ENCODE measurements around the gene KLHDC1. TPM values are rescaled to one million over a fixed set of nuclear protein-coding genes. Genes with fewer than 3 reads are reported as not detected.
"Not testable (repeated sequence)": the region's sequence is repeated elsewhere in the genome, so short reads cannot be mapped to it uniquely, and the experiment has no call there.

KLHDC1 gene
- total and polyA plus RNA-seq, 7 experiments from 2014 or later = 2.6 to 18.0 (median 9.6) TPM

GRCh38 chr14:49769581-49770211, 76.8 kb downstream of the KLHDC1 start:
- H3K4me1 ChIP-seq (ENCODE audit: control insufficient read depth in 2 of 2, insufficient read depth in 2 of 2, low read length in 2 of 2) = peaks cover 26 to 27% of the 10 kb centered on the region in 2 donors
- H3K27ac Mint-ChIP-seq = peak overlapping the region; percentile 98 to 100 (median 99)
- peak overlapping the region; percentile 93 to 99 (median 98) for H3K4me3 Mint-ChIP-seq
- peaks cover 0 to 2% (median 0%) of the 10 kb centered on the region in 5 donors for H3K27me3 Mint-ChIP-seq
- peaks cover 0 to 9% (median 4%) of the 10 kb centered on the region in 5 donors for H3K36me3 Mint-ChIP-seq
- H3K4me1 Mint-ChIP-seq = peaks cover 20 to 55% (median 42%) of the 10 kb centered on the region in 7 donors
- ChIA-PET CTCF (interaction anchor here (1.0 to 1.1 kb wide), 3 partner anchors 74 to 135 kb away, joined by 3 to 4 read pairs (median 3); partner anchors contain the start of gene DNAAF2), POLR2A (interaction anchor here (0.6 to 6.7 kb wide), 15 partner anchors 8 to 387 kb away, joined by 3 to 92 read pairs (median 11); partner anchors contain the start of genes DNAAF2, KLHDC1, MGAT2 and POLE2)
- peaks cover 0 to 6% (median 0%) of the 10 kb centered on the region in 11 donors for H3K9me3 Mint-ChIP-seq
- H3K27me3 ChIP-seq (ENCODE audit: control insufficient read depth in 2 of 2, insufficient read depth in 2 of 2, low read length in 2 of 2) = no peaks in the 10 kb centered on the region
- intact Hi-C loops (cut with micrococcal nuclease) = loop anchor here (2.0 to 10.0 kb wide), 8 partner anchors 123 to 763 kb away; partner anchors contain the start of genes ARF6 (in 1 of the 2), DMAC2L (in 1 of the 2), L2HGDH (in 1 of the 2) and MAP4K5 (in 1 of the 2)
- H3K4me3 ChIP-seq (ENCODE audit: low read length) = peak overlapping the region; percentile 62
- ATAC-seq = no peak
- H3K27ac ChIP-seq (ENCODE audit: low read depth, low read length) = peak overlapping the region; percentile 96
- H3K9me3 ChIP-seq (ENCODE audit: control insufficient read depth in 2 of 3, low read length in 3 of 3) = no peaks in the 10 kb centered on the region
- peaks cover 0 to 14% (median 5%) of the 10 kb centered on the region in 3 experiments for H3K36me3 ChIP-seq (ENCODE audit: control insufficient read depth in 2 of 3, insufficient read depth in 3 of 3, low read length in 3 of 3)
- DNase-seq = no peak

DNA sequence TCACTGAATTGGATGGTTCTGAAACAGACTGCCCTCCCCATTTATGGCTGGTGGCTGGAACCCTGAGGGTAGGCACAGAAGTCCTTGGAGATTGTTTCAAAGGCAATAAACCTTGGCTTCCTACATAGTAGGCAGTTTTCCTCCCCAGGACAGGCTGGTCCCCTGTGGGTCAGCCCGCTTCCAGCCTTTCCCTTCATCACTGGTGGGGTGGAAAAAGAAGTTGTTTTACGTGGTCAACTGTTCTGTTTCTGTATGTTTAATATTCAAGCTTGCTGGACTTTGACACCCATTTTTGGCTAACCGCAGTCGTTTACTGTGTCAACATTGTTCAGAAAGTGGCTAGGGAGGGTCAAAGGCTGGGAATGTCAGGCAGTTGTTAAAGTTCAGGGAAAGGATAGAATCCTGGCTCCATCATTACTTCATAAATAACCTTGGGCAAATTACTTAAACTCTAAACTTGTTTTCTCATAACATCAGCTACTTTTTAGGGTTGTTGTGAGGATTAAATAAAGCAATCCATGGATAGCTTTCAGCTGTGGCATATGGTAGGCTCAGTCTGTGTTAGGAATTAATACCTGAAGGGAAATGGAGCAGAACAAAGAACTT, 77.4 kb downstream of the KLHDC1 start:
- Histone ChIP-seq H3K9me3 (ENCODE audit: control insufficient read depth in 2 of 3, low read length in 3 of 3) (no peaks in the 10 kb centered on the region), H3K36me3 (ENCODE audit: control insufficient read depth in 2 of 3, insufficient read depth in 3 of 3, low read length in 3 of 3) (peaks cover 0 to 20% (median 10%) of the 10 kb centered on the region in 3 experiments), H3K27ac (ENCODE audit: low read depth, low read length) (peak overlapping the region; percentile 96), H3K27me3 (ENCODE audit: control insufficient read depth in 2 of 2, insufficient read depth in 2 of 2, low read length in 2 of 2) (no peaks in the 10 kb centered on the region), H3K4me3 (ENCODE audit: low read length) (no peak overlapping the region), H3K4me1 (ENCODE audit: control insufficient read depth in 2 of 2, insufficient read depth in 2 of 2, low read length in 2 of 2) (peaks cover 26 to 27% of the 10 kb centered on the region in 2 donors)
- ATAC-seq = no peak
- ChIA-PET CTCF (interaction anchor here (1.0 kb wide), 1 partner anchor 75 kb away, joined by 3 read pairs; no protein-coding TSS in a partner anchor), POLR2A (interaction anchor here (1.0 to 6.7 kb wide), 7 partner anchors 12 to 346 kb away, joined by 3 to 79 read pairs (median 11); partner anchors contain the start of genes KLHDC1, MGAT2, RPL36AL and VCPKMT)
- peaks cover 20 to 61% (median 48%) of the 10 kb centered on the region in 7 donors for H3K4me1 Mint-ChIP-seq
- H3K9me3 Mint-ChIP-seq = peaks cover 0 to 6% (median 0%) of the 10 kb centered on the region in 11 donors
- H3K27me3 Mint-ChIP-seq = peaks cover 0 to 2% (median 0%) of the 10 kb centered on the region in 5 donors
- intact Hi-C loops (cut with micrococcal nuclease) = no loop called here
- DNase-seq = no peak
- H3K27ac Mint-ChIP-seq = peak overlapping the region in 8 of 9 donors; percentile 36 to 100 (median 98)
- H3K4me3 Mint-ChIP-seq = peak overlapping the region in 9 of 10 donors; percentile 18 to 99 (median 95)
- H3K36me3 Mint-ChIP-seq = peaks cover 0 to 16% (median 8%) of the 10 kb centered on the region in 5 donors

DNA sequence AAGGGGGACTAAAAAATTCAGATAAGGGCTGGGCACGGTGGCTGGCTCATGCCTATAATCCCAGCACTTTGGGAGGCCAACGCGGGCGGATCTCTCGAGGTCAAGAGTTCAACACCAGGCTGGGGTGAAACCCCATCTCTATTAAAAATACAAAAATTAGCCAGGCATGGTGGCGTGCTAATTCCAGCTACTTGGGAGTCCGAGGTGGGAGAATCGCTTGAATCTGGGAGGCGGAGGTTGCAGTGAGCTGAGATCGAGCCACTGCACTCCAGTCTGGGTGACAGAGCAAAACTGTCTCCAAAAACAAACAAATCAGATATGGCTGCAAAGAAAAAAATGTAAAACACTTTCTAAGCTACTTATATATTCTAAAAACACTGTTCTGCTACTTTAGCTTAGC, 78.8 kb downstream of the KLHDC1 start:
- DNase-seq; H3K27ac ChIP-seq (ENCODE audit: low read depth, low read length); H3K4me3 ChIP-seq (ENCODE audit: low read length); H3K27me3 Mint-ChIP-seq; H3K9me3 Mint-ChIP-seq; ATAC-seq; H3K9me3 ChIP-seq (ENCODE audit: control insufficient read depth in 2 of 3, low read length in 3 of 3); H3K27me3 ChIP-seq (ENCODE audit: control insufficient read depth in 2 of 2, insufficient read depth in 2 of 2, low read length in 2 of 2); intact Hi-C loops (cut with micrococcal nuclease): not testable (repeated sequence)
- Histone ChIP-seq H3K36me3 (ENCODE audit: control insufficient read depth in 2 of 3, insufficient read depth in 3 of 3, low read length in 3 of 3) (peaks cover 0 to 30% (median 11%) of the 10 kb centered on the region in 3 experiments), H3K4me1 (ENCODE audit: control insufficient read depth in 2 of 2, insufficient read depth in 2 of 2, low read length in 2 of 2) (peaks cover 24 to 25% of the 10 kb centered on the region in 2 donors)
- peaks cover 24 to 67% (median 51%) of the 10 kb centered on the region in 7 donors for H3K4me1 Mint-ChIP-seq
- ChIA-PET CTCF (interaction anchor here (1.4 kb wide), 1 partner anchor 137 kb away, joined by 3 read pairs; no protein-coding TSS in a partner anchor), POLR2A (interaction anchor here (0.9 to 6.7 kb wide), 5 partner anchors 10 to 324 kb away, joined by 3 to 58 read pairs (median 4); partner anchors contain the start of gene NEMF)
- H3K36me3 Mint-ChIP-seq = peaks cover 4 to 21% (median 13%) of the 10 kb centered on the region in 5 donors
- H3K27ac Mint-ChIP-seq = peak overlapping the region in 8 of 9 donors; percentile 8 to 100 (median 82)
- H3K4me3 Mint-ChIP-seq = peak overlapping the region in 1 of 10 donors; percentile 23

GRCh38 chr14:49774106-49774505, 81.2 kb downstream of the KLHDC1 start:
- Mint-ChIP-seq H3K4me1 (peaks cover 24 to 49% (median 38%) of the 10 kb centered on the region in 7 donors), H3K36me3 (peaks cover 4 to 28% (median 17%) of the 10 kb centered on the region in 5 donors), H3K9me3 (no peaks in the 10 kb centered on the region), H3K27ac (peak overlapping the region in 6 of 9 donors; percentile 47 to 74 (median 63)), H3K4me3 (no peak overlapping the region), H3K27me3 (no peaks in the 10 kb centered on the region)
- peaks cover 9 to 42% (median 16%) of the 10 kb centered on the region in 3 experiments for H3K36me3 ChIP-seq (ENCODE audit: control insufficient read depth in 2 of 3, insufficient read depth in 3 of 3, low read length in 3 of 3)
- H3K9me3 ChIP-seq (ENCODE audit: control insufficient read depth in 2 of 3, low read length in 3 of 3) = no peaks in the 10 kb centered on the region
- no peak for DNase-seq
- H3K27me3 ChIP-seq (ENCODE audit: control insufficient read depth in 2 of 2, insufficient read depth in 2 of 2, low read length in 2 of 2) = no peaks in the 10 kb centered on the region
- peaks cover 17 to 18% of the 10 kb centered on the region in 2 donors for H3K4me1 ChIP-seq (ENCODE audit: control insufficient read depth in 2 of 2, insufficient read depth in 2 of 2, low read length in 2 of 2)
- intact Hi-C loops (cut with micrococcal nuclease) = no loop called here
- H3K4me3 ChIP-seq (ENCODE audit: low read length) = no peak overlapping the region
- peak overlapping the region; percentile 26 for H3K27ac ChIP-seq (ENCODE audit: low read depth, low read length)
- ChIA-PET CTCF (no interaction called here), POLR2A (interaction anchor here (0.6 kb wide), 3 partner anchors 38 to 1039 kb away, joined by 3 read pairs; no protein-coding TSS in a partner anchor)
- no peak for ATAC-seq

GRCh38 chr14:49778421-49778820, 85.5 kb downstream of the KLHDC1 start:
- DNase-seq (no peak), ATAC-seq (no peak)
- Mint-ChIP-seq H3K4me3 (no peak overlapping the region), H3K27ac (no peak overlapping the region), H3K36me3 (peaks cover 12 to 49% (median 25%) of the 10 kb centered on the region in 5 donors), H3K9me3 (no peaks in the 10 kb centered on the region), H3K4me1 (peaks cover 5 to 26% (median 16%) of the 10 kb centered on the region in 7 donors), H3K27me3 (no peaks in the 10 kb centered on the region)
- Histone ChIP-seq H3K4me3 (ENCODE audit: low read length) (no peak overlapping the region), H3K9me3 (ENCODE audit: control insufficient read depth in 2 of 3, low read length in 3 of 3) (no peaks in the 10 kb centered on the region), H3K27me3 (ENCODE audit: control insufficient read depth in 2 of 2, insufficient read depth in 2 of 2, low read length in 2 of 2) (no peaks in the 10 kb centered on the region), H3K36me3 (ENCODE audit: control insufficient read depth in 2 of 3, insufficient read depth in 3 of 3, low read length in 3 of 3) (peaks cover 24 to 83% (median 47%) of the 10 kb centered on the region in 3 experiments), H3K27ac (ENCODE audit: low read depth, low read length) (no peak overlapping the region), H3K4me1 (ENCODE audit: control insufficient read depth in 2 of 2, insufficient read depth in 2 of 2, low read length in 2 of 2) (no peaks in the 10 kb centered on the region)
- ChIA-PET POLR2A (no interaction called here), CTCF (no interaction called here)
- intact Hi-C loops (cut with micrococcal nuclease) = no loop called here

GRCh38 chr14:49781040-49781439, 88.1 kb downstream of the KLHDC1 start:
- intact Hi-C loops (cut with micrococcal nuclease) = loop anchor here in 1 of 2 donors (10.0 kb wide), 1 partner anchor 54 kb away; no protein-coding TSS in a partner anchor
- not testable (repeated sequence) for H3K4me1 Mint-ChIP-seq; H3K27me3 Mint-ChIP-seq; H3K27ac ChIP-seq (ENCODE audit: low read depth, low read length); DNase-seq; H3K9me3 ChIP-seq (ENCODE audit: control insufficient read depth in 2 of 3, low read length in 3 of 3); H3K27me3 ChIP-seq (ENCODE audit: control insufficient read depth in 2 of 2, insufficient read depth in 2 of 2, low read length in 2 of 2); H3K4me3 ChIP-seq (ENCODE audit: low read length); H3K4me1 ChIP-seq (ENCODE audit: control insufficient read depth in 2 of 2, insufficient read depth in 2 of 2, low read length in 2 of 2); ATAC-seq; H3K4me3 Mint-ChIP-seq; H3K9me3 Mint-ChIP-seq
- Mint-ChIP-seq H3K27ac (peak overlapping the region in 4 of 9 donors; percentile 36 to 43 (median 42)), H3K36me3 (peaks cover 10 to 47% (median 20%) of the 10 kb centered on the region in 5 donors)
- ChIA-PET POLR2A (interaction anchor here (0.7 to 7.0 kb wide), 2 partner anchors 11 to 368 kb away, joined by 4 to 58 read pairs; partner anchors contain the start of gene KLHDC2), CTCF (interaction anchor here (2.2 kb wide), 1 partner anchor 13 kb away, joined by 5 read pairs; the partner anchor contains the start of gene KLHDC2)
- peaks cover 28 to 80% (median 57%) of the 10 kb centered on the region in 3 experiments for H3K36me3 ChIP-seq (ENCODE audit: control insufficient read depth in 2 of 3, insufficient read depth in 3 of 3, low read length in 3 of 3)
